HG02642 (cell line): ENCODE data around the gene AHSP.
"Not testable (repeated sequence)": the region's sequence is repeated elsewhere in the genome, so short reads cannot be mapped to it uniquely, and the experiment has no call there.

ENCODE experiments used
- ATAC-seq: cut with Tn5 transposase; IDR thresholded peaks from one replicate; pipeline ENCODE4 v1.9.1; 2021; ENCODE audit warnings: mild to moderate bottlenecking; ENCODE audit not compliant: unreplicated experiment, poor library complexity

Gene AHSP

DNA sequence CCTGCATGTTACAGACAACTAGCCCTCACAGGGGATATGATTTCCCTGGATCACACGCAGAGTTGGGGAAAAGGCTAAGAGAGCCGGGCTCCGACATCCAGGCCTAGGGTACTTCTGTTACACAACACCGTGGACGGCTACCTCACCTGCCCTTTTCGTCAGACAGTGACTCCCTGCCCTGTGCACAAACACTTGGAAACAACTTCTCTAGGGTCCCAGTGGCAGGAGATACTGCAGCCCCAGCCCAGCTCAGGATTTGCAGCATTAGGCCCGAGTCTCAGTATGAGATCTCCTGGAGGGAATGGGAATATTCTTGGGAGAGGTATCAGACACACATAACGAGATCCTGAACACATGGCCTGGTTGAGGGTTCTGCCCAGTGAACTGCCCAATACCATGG is 27.8 kb upstream of the AHSP start:
- no peak for ATAC-seq

GRCh38 chr16:31501226-31501965 is 26.3 kb upstream of the AHSP start:
- ATAC-seq, result no peak

DNA sequence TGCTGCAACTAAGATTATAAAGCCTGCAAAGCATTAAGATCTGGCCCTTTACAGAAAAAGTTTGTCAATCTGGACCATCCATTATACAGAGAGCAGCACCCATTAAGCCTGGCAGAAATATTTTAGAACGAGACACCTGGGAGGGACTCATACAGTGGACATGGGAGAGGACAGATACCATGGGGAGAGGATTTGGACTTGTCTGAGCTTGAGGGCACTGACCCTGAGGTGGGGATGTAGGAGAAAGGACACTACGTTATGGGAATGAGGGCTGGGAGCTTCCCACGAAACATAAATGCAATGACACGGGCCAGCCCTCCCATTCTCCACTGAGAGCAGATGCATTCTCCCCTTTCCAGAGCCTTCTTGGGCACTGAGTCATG is 25.7 kb upstream of the AHSP start:
- ATAC-seq, result no peak

GRCh38 chr16:31502981-31503380 is 24.7 kb upstream of the AHSP start:
- no peak for ATAC-seq

- not testable (repeated sequence) for ATAC-seq
These were observed 24.1 kb upstream of the AHSP start for GRCh38 chr16:31503555-31503954.

DNA sequence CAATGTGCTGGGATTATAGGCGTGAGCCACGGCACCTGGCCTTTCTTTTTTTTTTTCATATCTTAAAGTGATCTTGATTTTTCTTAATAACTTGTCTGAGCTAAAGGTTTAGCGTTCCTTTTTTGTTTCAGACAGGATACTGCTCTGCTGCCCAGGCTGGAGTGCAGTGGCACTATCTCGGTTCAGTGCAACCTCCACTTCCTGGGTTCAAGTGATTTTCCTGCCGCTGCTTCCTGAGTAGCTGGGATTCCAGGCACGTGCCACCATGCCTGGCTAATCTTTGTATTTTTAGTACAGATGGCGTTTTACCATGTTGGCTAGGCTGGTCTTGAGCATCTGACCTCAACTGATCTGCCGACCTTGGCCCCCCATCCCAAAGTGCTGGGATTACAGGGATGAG is 23.5 kb upstream of the AHSP start:
- ATAC-seq, result no peak

DNA sequence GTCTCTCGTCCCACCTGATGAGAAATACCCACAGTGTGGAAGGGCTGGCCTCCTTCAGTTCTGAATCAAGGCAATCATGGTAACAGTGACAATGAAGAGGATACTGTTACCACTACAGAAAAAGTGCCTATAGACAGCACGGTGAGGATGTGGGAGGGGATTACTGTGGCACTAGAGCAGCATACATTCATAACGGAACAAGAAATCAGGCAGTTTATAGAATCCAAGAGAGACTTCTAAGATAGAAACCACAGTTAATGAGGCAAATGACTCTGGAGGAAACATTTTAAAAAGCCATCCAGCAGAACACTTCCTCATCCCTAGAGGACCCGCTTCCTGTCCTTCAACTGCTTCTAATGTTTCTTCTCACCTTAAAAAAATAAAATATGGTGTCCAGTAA is 22.2 kb upstream of the AHSP start:
- peak; percentile 36 for ATAC-seq

DNA sequence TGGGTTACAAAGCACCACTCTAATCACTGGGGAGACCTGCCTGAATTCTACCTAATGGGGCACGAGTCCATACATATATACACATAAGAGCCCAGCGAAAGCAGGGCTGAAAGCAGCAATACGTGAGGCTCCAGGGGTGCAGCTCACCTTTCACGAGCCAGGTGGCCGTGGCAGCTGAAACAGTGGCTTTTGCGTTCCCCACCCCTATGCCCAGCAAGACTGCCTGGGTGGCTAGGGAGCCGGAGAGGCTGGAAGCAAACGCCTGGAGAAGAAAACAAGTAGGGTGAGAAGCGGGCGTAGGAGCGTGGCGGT is 20.1 kb upstream of the AHSP start:
- no peak for ATAC-seq

DNA sequence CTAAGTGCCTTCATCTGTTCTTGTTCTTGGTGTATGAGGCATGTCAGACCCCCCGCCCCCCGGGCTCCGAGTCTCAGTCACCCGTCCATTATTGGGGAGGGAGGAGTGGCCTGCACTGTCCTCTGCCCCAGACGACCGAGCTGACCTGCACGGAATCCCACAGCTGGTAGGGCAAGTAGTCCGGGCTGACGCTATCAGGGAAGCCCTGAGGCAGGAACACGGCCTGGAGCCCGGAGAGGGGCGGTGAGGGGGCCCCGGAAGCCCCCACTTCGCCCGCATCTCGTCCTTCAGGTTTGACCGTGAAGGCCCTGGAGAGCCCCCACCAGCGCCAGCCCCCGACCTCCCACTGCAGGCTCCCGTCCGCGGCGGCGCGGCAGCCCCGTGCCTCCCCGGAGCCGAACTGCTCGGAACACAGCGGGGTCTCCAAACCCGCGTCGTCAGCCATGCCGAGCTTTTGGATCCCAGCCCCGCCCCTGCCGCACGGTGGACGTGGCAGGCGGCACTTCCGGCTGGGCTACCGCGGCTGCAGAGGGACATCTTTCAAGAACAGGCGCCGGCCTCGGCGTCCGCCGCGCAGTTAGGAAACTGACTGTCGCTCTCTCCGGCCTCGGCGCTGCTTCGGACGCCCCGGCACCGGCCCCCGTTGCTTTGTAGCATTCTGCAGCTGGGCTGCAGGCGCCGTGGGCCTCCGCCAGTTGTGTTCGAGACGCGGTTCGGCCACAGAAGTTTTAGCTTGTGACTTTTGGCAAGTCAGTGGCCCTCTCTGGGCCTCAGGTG is 19.6 kb upstream of the AHSP start, which contains the start of gene RUSF1:
TSS of gene RUSF1 (minus strand) at position 463 of the 777 bp plus-strand sequence. CDS start at position 445, 18 bp downstream.
- ATAC-seq, result peak; percentile 92

GRCh38 chr16:31508706-31509195 is 18.9 kb upstream of the AHSP start:
- ATAC-seq, result no peak

DNA sequence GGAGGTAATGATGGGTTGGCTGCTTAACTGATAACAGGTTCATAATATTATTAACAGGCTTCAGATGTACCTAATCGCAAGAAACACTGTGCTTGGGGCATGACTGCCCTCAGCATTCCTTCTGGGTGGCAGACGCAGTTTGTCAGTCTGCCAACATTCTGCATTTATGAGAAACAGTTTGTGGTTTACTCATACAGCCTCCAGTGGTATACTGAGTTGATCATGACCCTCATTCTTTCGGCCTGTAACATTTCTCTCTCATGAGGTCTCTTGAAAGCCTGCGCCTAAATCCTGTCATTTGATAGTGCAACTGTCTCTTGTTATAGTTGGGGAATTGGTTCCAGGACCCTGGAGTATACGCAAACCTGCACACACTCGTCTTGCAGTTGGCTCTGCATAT is 14.6 kb upstream of the AHSP start:
- ATAC-seq, result no peak

- no peak for ATAC-seq
These were observed 13.8 kb upstream of the AHSP start for GRCh38 chr16:31513884-31514283.

DNA sequence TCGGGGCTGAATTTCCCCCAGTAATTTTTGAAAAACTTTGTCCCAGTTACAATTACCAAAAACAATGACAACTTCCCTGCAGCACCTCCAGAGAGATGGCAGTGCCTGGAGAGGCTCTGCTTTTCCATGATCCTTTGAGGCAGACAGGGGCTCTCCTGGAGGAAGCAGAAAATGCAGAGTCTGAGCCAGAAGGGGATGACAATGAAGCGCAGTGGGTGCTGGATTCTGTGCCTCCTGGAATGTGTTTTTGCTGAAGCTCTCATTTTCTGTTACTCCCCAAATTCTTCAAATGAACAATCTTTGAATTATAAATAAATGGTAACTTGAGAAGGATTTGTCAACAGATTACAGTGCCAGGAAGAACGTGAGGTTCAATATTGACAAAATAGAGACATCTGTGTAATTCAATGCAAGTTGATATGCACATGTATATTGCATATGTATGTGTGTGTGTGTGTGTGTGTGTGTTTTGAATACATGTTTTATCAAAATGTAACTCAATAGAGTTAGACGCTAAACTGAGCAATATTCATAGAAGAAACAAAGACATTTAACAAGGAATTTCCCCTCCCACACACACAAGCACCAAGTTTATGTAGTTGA is 9.8 kb upstream of the AHSP start:
- ATAC-seq, result no peak

DNA sequence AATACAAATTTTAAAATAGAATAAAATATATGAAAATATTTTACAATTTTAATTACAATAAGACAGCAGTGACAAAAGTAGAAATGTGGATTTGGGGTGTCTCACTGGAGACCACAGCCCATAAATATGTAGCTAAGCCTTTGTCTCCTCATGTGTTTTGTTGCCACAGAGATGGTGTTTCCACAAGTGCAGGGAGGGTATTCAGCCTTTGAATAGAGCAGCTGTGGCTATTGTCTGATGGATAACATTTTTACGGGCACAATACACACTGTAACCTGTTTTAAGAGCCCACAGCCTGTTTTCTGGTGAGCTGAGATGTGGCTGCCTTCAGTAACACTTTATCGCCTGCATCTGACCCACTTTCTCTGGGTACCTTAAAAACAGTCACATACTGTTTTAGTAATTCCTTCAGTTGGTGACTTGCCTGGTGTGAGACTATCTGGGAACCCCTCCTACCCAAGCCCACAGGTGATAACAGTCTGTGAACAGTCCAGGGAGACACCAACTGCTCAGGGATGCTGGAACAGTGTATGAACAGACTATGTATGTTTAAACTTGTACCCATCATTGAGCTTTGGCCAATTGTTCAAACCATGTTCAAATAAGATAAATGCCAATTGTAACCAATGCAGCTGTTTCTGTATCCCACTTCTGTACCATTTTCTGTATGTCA is 7.8 kb upstream of the AHSP start:
- no peak for ATAC-seq

DNA sequence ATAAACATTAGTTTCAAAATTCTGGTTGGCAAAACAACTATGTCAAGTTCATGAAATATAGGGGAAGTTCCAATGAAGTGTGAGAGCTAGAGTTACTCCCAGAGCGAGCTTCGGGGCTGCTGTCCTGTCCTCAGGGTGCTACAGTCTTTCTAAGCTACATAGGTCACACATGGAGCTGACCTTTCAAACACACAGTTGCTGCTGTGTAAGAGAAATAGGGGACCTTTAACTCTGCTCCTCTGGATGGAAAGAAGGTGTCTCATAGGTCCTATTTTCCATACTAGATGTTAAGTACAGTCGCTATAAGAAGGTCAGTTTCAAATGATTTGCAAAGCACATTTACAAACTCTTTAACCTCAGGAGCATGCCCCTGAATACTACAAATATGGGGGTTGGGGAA is 6.3 kb upstream of the AHSP start:
- no peak for ATAC-seq

- no peak for ATAC-seq
These were observed 5.6 kb upstream of the AHSP start for GRCh38 chr16:31522071-31522470.

- not testable (repeated sequence) for ATAC-seq
These were observed 3.9 kb upstream of the AHSP start for GRCh38 chr16:31523768-31524167.

DNA sequence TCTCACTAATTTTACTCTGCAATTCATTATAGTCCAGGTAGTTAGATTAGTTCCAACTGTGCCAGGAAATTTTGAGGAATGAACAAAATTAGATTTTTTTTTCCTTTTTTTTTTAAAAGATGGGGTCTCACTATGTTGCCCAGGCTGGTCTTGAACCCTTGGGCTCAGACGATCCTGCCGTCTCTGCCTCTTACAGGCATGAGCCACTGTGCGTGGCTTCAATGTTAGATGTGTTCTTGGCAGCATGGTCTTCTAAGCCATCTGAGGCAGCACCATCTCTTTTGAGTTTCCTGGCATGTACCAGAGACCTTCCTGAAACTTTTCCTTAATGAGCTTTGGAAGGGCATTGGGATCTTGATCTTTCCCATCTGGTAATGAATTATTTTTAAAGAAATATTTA is 2.6 kb upstream of the AHSP start:
- no peak for ATAC-seq

GRCh38 chr16:31528523-31529107 is 915 bp downstream of the AHSP start:
- ATAC-seq, result no peak

DNA sequence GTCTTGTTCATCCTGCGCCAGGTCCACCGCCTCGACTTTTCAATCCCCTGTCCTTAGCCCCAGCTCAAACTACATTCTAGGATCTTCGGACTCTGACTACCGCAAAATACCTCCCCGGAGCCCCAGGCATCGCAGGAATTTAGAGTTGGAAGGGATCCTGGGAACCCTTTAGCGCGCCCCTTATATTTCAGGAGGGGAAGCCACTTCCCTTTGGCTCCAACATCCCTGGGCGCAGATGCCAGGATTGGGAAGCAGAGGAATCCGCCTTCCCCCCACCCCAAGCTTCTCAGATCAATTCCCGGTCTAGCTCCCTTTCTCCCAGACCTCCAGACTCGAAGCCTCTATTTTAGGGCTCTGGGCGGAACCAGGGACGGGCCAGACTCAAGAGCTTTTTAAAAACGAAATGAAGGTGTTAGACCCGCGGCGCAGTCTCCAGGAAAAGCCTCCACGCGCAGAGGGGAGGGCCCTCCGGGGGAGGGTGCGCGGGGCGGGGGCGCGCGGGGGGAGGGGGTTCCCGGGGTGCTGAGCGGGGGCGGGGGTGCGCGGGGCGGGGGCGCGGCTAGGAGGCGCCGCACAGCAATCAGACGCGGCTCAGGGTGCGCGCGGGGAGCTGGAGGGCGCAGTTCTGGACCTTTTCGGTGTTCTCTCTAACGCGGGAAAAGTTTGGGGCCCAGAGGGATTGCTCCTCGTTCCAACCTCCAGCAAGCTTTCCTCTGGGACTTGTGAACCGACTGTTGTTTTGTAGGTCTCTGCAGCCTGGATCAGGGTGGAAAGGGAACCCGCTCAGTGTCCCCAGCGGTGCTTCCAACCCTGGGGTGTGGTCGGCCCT is 1.6 kb downstream of the AHSP start:
- no peak for ATAC-seq
